NCI-H187 treated with DMSO at 0.1 percent for 48 hours (cell line): ENCODE results near the gene JAK1.

Source experiments
- DNase-seq: peaks from one replicate; lab custom pipeline; 2025; lab: John Stamatoyannopoulos, UW

Gene JAK1

GRCh38 chr1:64891448-64891825, 74.9 kb downstream of the JAK1 start:
- no peak for DNase-seq

GRCh38 chr1:64890699-64891447, 75.5 kb downstream of the JAK1 start:
- DNase-seq: no peak

DNA sequence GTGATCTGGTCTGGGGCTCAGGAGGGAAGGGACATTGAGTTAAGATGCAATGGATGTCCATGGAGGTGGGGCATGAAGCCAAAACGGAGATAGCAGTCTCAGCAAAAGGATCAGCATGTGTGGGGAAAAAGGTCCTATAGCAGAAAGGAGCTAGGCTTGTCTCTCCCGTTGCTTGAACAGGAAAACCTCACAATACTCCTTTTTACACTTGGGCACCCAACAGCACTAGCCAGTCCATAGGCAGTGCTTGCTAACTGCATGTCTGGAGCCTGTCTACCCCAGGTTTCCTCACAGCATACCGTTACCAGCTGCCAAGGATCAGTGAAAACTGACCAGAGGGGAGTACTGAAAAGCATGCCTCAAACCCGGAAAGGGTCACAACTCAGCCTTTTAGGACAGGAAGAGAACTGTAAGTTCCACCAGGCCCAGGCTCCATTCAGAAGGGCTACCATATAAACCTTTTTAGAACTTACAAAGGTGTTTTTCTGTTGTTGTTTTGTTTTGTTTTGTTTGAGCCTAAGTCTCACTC, 78.6 kb downstream of the JAK1 start:
- no peak for DNase-seq

DNA sequence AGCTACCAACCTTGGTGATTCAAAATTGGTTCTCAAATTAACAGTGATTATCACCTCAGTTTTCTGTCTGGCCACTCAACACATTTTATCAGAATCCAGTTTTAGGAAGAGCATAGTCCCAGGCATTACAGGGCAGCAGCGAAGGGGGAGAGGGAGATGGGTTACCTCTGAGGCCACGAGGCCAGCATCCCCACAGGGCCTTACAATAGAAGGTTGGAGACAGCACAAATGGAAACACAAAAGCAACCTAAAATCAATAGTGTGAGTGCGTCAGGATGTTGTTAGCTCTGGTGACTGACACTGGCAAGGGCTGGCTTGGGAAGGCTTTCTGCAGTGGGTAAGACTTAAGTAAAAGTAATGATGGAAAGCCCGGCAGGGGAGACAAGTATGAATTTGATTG, 79.5 kb downstream of the JAK1 start:
- no peak for DNase-seq

DNA sequence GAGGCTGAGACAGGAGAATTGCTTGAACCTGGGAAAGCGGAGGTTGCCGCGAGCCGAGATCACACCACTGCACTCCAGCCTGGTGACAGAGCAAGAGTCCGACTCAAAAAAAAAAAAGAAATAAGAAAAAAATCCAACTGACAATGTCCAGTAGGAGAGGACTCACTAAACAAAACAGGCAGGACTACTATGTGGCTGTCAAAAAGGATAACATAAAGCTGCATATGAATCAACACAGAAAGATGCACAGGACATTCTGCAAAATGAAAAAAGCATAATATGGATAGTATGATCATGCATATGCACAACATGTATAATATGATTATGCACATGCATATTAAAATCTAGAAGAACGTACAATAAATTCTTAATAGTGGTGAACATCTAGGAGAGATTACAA, 80.7 kb downstream of the JAK1 start:
- no peak for DNase-seq

DNA sequence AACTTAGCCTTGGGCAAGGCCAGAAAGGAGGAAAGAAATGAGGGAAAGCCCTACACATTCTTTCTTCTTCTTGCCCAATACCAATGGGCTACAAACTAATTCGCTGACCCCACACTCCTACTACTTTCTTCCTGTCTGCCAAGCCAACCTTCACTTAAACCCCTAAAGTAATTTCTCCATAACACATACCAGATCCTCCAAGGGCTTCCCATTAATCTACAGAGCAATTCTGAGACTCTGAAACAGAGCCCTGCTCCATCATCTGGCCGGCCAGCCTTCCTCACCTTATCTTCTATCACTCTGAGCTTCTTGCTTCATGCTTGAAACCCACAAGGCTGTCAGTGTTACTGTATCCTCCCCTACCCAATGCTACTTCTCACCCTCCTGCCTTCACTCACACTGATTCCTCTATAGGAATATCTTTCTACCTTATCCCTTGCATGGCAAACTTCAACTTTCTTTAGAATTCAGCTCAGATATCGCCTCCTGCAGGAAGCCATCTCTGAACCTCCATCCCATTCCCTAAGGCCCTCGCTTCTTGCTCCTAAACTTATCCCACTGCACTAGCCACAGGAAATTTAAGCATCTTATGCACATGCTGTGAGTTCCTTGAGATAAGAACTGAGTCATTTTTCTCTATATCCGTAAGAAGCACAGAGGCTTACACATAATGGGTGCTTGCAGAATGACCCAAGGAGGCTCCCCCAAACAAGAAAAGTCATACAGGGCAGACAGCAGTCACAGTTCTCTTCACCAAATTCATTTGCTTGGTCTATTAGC, 81.9 kb downstream of the JAK1 start:
- no peak for DNase-seq

DNA sequence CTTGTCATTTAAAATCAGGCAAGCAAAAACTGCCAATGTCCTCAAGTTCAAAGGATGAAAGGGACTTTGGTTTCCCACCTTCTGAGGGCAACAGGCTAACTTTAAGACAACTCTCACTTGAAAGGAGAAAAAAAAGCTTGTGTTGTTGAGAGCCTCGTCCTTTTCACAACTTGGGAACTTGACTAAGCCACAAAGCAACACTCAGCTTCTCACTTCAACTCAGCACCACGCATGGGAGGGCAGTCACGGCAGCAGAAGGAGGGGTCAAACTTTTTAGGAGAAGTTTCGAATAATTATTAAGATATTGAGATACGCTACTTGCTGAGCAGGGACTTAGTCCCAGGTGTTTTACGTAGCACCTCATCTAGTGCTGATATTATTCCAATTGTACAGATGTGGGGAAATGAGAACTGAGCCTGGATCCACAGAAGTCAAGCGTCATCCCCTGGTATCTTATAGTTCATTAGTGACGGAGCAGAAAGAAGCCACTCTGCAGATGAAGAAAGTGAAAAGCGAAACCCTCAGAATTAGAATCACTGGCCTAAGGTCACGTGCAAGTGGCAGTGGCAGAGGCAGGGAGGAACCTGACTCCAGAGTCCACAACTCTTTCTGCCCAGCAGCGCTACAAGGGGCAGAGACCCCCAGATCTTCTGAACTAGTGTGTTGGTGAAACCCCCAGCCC, 83.6 kb downstream of the JAK1 start:
- DNase-seq: no peak

GRCh38 chr1:64881281-64881680, 85.1 kb downstream of the JAK1 start:
- DNase-seq: no peak

DNA sequence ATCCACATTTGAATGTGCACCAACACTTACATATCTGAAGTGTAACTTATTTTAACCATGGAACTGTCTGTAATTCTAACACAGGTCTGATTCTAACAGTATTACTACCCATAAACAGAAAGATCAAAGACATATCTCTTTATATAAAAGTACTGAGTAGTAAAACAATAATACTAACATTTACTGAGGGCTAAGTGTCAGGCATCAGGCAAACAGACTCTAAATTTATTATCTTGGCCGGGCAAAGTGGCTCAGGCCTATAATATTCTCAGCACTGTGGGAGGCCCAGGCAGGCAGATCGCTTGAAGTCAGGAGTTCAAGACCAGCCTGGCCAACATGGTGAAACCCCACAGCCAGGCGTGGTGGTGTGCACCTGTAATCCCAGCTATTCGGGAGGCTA, 85.9 kb downstream of the JAK1 start:
- no peak for DNase-seq

- DNase-seq: no peak
Measured at GRCh38 chr1:64878931-64879611, 87.3 kb downstream of the JAK1 start.

DNA sequence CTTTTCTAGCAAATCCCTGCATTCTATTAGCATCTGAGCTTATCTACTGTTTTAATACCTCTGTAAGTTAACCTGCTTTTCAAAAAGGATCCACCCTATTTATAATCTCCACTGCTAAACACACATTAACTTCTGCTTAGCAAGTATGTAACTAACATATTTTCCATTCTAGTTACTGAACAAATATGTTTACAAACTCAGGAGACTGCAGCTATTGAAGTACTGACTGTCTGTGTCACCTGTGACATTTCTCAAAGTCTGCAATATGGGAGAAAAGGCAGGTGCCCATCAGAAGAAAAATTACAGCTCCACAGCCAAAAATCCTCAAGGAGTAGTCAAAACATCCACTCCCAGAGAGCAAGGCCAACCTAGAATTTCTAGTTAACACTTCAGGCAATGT, 88.3 kb downstream of the JAK1 start:
- no peak for DNase-seq

GRCh38 chr1:64877598-64877997, 88.8 kb downstream of the JAK1 start:
- DNase-seq: no peak

DNA sequence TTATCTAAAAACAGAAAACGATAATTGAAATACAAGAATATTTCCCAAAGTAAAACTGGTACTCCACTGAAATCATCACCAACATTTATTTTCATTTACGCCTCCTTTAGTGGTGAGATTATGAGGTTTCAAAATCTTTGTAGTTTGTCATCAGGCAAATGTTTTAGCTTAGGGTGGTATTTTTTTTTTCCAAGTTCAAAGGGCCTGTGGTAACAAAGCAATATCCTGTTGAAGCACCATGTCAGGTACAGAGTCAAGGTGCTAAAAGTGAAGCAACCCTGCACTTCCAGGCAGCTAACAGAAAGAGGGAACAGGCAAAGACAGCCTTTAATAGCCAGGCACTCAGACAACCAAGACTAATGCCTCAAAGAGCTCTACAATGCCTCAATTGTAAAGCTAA, 89.2 kb downstream of the JAK1 start:
- DNase-seq: no peak

DNA sequence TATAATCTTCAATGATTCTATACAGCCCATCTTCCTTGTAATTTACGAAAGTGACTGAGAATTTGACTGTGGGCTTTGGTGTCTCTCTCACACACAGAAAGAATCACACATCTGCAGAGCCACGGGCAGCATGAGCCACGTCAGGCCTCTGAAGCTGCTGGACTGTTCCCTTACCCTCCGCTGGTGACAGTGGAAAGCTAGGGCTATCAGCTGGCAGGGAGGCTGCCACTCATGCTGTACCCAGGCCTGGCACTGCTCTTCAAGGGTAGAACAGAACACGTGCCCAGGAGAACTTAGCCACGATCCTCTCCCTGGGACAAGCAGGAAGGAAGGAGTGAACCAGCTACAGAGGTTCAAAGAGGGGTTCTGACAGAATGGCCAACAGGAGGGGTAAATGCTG, 90.7 kb downstream of the JAK1 start:
- no peak for DNase-seq

DNA sequence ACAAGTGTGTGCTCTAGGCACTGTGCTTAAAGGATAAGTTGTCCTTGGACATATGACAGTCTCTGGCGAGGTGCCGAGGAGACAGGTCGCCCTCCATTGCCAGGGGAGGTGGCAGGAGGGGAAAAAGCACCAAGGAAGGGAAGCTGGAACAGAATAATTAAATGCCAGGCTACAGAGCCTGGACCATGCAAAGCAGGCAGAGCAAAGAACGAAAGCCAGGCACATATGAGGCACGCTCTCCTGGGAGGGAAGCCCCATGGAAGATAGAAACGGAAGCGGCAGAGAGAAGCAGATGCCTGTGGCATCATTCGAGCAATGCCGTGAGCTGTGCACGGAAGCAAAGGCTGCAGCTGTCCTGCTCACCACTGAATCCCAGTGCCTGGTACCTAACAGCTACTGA, 91.2 kb downstream of the JAK1 start:
- DNase-seq: no peak

- no peak for DNase-seq
Measured at GRCh38 chr1:64874666-64875065, 91.7 kb downstream of the JAK1 start.

DNA sequence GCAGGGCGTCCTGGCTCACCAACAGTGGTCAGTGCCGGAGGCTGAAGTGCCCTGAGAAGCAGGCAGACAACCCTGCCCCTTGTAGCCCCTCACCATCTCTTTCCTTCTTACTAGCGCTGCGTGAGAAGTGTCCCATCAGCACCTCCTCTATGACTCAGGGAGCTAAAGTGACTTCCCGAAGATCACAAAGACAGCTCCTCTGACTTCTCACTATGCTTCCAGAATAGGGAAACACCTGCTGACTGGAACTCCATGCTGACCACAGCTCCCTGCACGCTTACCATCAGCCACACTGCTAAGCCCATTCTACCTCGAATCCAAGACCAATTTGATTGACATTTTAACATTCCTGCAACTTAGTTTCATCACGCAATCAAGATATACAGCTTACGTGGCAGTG, 92.8 kb downstream of the JAK1 start:
- DNase-seq: no peak

DNA sequence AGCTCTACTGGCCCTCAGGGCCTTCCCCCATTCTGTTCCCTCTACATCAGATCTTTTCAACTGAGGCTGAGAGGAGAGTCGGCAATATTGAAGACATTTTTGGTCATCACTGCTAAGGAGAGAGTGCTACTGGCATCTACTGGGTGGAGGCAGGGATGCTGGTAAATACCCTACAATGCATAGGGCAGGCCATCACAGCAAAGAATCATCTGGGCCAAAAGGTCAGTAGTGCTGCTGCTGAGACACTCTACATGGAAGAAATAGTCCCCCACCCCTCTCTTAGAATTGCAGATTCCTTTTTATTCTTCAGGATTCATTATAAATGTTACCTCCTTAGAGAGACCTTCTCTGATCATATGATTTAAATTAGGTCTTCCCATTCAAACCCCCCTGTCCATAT, 94.3 kb downstream of the JAK1 start:
- DNase-seq: no peak

DNA sequence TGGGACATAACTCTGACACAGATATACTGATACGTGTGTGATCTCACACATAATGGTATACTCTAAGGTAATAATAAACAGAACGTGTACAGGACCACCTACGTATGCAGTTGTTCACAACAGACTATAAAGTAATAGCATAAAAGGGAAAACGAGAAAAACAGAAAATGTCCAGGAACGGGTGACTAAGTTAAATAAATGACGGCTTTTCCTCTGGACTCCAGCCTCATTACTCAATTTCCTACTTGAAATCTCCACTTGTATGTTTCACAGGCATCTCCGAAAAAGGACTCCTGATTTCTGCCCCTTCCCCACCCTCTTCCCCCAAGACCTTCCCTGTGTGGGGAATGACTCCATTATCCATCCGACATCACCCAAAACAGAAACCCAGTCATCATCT, 95.1 kb downstream of the JAK1 start:
- DNase-seq: no peak

GRCh38 chr1:64867266-64867665, 99.1 kb downstream of the JAK1 start:
- no peak for DNase-seq

DNA sequence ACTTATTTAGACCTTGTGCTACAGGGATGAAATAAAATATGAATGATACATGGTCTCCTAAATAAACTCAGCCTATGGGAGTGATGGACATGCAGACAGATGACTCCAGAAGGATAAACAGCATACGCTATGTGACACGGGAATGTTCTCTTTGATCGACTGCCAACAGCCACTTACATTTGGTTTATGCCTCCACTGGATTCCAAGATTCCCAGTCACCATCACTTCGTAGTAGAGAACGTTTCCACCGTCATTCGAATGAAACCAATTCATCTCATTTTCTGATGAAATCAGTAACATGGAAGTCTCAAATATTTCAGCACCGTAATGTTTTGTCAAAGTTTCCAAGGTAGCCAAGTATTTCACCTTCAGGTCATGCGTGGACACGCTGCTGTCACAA, 99.7 kb downstream of the JAK1 start:
- DNase-seq: no peak

DNA sequence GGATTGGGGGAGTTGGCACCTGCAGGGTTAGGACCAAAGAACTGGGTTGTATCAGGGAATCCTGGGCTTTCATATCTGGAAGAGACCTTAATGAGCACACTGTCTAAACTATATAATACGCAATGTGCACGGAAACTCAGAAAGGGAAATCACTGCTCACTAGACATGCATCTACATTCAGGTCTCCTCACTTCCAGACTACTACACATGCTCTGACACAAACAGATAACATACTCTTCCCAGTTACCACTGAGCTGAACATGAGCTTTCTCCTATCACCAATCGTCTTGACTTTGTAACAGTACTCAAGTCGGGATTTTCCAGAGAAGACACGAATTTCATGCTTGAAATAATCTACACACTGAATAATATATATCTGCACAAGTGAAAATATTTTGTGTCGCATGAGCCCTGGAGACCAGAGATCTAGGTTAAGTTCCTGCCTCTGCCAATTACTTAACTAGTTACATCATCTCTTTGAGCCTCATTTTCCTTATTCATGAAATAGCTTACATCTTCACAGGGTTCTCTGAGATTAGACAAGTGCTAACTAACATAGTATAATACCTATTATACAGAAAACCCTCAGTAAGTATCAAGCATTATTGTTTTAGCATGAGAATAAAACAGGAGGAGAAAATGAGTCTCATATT, 101.1 kb downstream of the JAK1 start:
- no peak for DNase-seq
